IMR-90 (cell line): ENCODE results near the gene CBFA2T3. TPM values are rescaled to one million over a fixed set of nuclear protein-coding genes. Genes with fewer than 3 reads are reported as not detected.
"Not testable (repeated sequence)": the region's sequence is repeated elsewhere in the genome, so short reads cannot be mapped to it uniquely, and the experiment has no call there.

Experiments used
- ATAC-seq: fragments of 200-7000 bp; cut with Tn5 transposase; 2 replicates; pipeline ENCODE4 v1.9.1; 2020; ENCODE audit warnings: low read depth, mild to moderate bottlenecking, moderate library complexity
- BruUV-seq: library from RNA; stranded (reverse); fragments of 400-500 nt; replicated peaks from 2 replicates; lab custom pipeline; 2021; lab: Mats Ljungman, UMichigan
- CTCF ChIA-PET: fragments of 300-600 bp; formaldehyde crosslinking; extraction: SDS; loops from one replicate; lab custom pipeline; 2021; ENCODE audit warnings: antibody characterized with exemption; lab: Yijun Ruan, JAX
- POLR2A ChIA-PET: fragments of 300-600 bp; sonication (Branson Sonifier 250); formaldehyde crosslinking; loops from one replicate; lab custom pipeline; 2022; ENCODE audit warnings: antibody characterized with exemption; ENCODE audit not compliant: unreplicated experiment; lab: Charles Lee
- DNase-seq: peaks from one replicate; pipeline ENCODE4 v3.0.0; 2013
- H2AFZ ChIP-seq: replicated peaks from 2 replicates; pipeline ENCODE3; 2013; ENCODE audit warnings: low read length, mild to moderate bottlenecking; ENCODE audit not compliant: poor library complexity
- H2AK5ac ChIP-seq: 2 replicates; pipeline ENCODE4 v1.6.1; 2013; ENCODE audit warnings: low read depth, low read length, inconsistent platforms
- H2AK9ac ChIP-seq: replicated peaks from 2 replicates; pipeline ENCODE3; 2013; ENCODE audit warnings: mild to moderate bottlenecking, low read depth, low read length, moderate library complexity; ENCODE audit not compliant: poor library complexity
- H2BK120ac ChIP-seq: 2 replicates; pipeline ENCODE4 v1.6.1; 2013; ENCODE audit warnings: low read depth, low read length, inconsistent platforms
- H2BK15ac ChIP-seq: 3 replicates; pipeline ENCODE4 v1.6.1; 2013; ENCODE audit warnings: low read depth, low read length, inconsistent platforms
- H2BK20ac ChIP-seq: 2 replicates; pipeline ENCODE4 v1.6.1; 2013; ENCODE audit warnings: low read depth, mild to moderate bottlenecking, inconsistent platforms, low read length, moderate library complexity
- H2BK5ac ChIP-seq: 2 replicates; pipeline ENCODE4 v1.6.1; 2013; ENCODE audit warnings: mild to moderate bottlenecking, low read depth, low read length, inconsistent platforms; ENCODE audit not compliant: poor library complexity, severe bottlenecking
- H3K14ac ChIP-seq: replicated peaks from 2 replicates; pipeline ENCODE4 v1.6.1; 2013; ENCODE audit warnings: low read depth, low read length, inconsistent platforms
- H3K18ac ChIP-seq: 2 replicates; pipeline ENCODE4 v1.6.1; 2013; ENCODE audit warnings: low read depth, low read length, control low read depth
- H3K23ac ChIP-seq: 2 replicates; pipeline ENCODE4 v1.6.1; 2013; ENCODE audit warnings: low read depth, low read length, inconsistent platforms
- H3K27ac ChIP-seq: 2 replicates; pipeline ENCODE4 v1.5.1; 2013; ENCODE audit warnings: mild to moderate bottlenecking, control low read depth, low read length; ENCODE audit not compliant: insufficient read depth
- H3K27me3 ChIP-seq: 2 replicates; pipeline ENCODE4 v1.6.1; 2013; ENCODE audit warnings: low read length; ENCODE audit not compliant: control insufficient read depth, insufficient read depth
- H3K36me3 ChIP-seq: 2 replicates; pipeline ENCODE4 v1.6.1; 2013; ENCODE audit warnings: low read length, mixed read lengths; ENCODE audit not compliant: control insufficient read depth, insufficient read depth
- H3K4ac ChIP-seq: 2 replicates; pipeline ENCODE4 v1.6.1; 2013; ENCODE audit warnings: low read depth, low read length, inconsistent platforms
- H3K4me1 ChIP-seq: 2 replicates; pipeline ENCODE4 v1.6.1; 2013; ENCODE audit warnings: low read length, mixed read lengths; ENCODE audit not compliant: control insufficient read depth, insufficient read depth
- H3K4me2 ChIP-seq: 2 replicates; pipeline ENCODE4 v1.6.1; 2013; ENCODE audit warnings: low read depth, mild to moderate bottlenecking, control low read depth, low read length, moderate library complexity
- H3K4me3 ChIP-seq: 2 replicates; pipeline ENCODE4 v1.5.1; 2013; ENCODE audit warnings: low read depth, mild to moderate bottlenecking, control low read depth, low read length, moderate library complexity; ENCODE audit not compliant: insufficient read depth
- H3K56ac ChIP-seq: 2 replicates; pipeline ENCODE4 v1.6.1; 2013; ENCODE audit warnings: low read length, inconsistent platforms; ENCODE audit not compliant: insufficient read depth; ENCODE audit errors: extremely low read depth
- H3K79me1 ChIP-seq, 2 experiments: 2 replicates each; pipeline ENCODE4 v1.6.1; 2013; ENCODE audit warnings: low read length in 2 of 2, inconsistent platforms in 1 of 2, low read depth in 1 of 2
- H3K9ac ChIP-seq: 2 replicates; pipeline ENCODE4 v1.6.1; 2013; ENCODE audit warnings: low read depth, low read length, control low read depth
- H3K9me1 ChIP-seq: 2 replicates; pipeline ENCODE4 v1.6.1; 2013; ENCODE audit warnings: low read length, inconsistent platforms; ENCODE audit not compliant: insufficient read depth
- H3K9me3 ChIP-seq: 2 replicates; pipeline ENCODE4 v1.6.1; 2013; ENCODE audit warnings: low read length; ENCODE audit not compliant: control insufficient read depth, insufficient read depth
- H4K20me1 ChIP-seq: 2 replicates; pipeline ENCODE4 v1.6.1; 2013; ENCODE audit warnings: low read length, inconsistent platforms; ENCODE audit not compliant: insufficient read depth
- H4K5ac ChIP-seq: 2 replicates; pipeline ENCODE4 v1.6.1; 2013; ENCODE audit warnings: mild to moderate bottlenecking, low read depth, low read length, control low read depth
- H4K8ac ChIP-seq, 2 experiments: 2 replicates each; pipeline ENCODE4 v1.6.1; 2013; ENCODE audit warnings: low read depth in 2 of 2, low read length in 2 of 2, control low read depth in 1 of 2, inconsistent platforms in 1 of 2
- H4K91ac ChIP-seq: 2 replicates; pipeline ENCODE4 v1.6.1; 2013; ENCODE audit warnings: low read depth, low read length, inconsistent platforms; ENCODE audit not compliant: insufficient read depth
- CEBPB ChIP-seq: IDR thresholded peaks from 2 replicates; pipeline ENCODE4 v1.6.1; 2012; ENCODE audit warnings: low read depth, low read length, improper control_type of control experiment
- FOS ChIP-seq: fragments of 150-350 bp; IDR thresholded peaks from 2 replicates; pipeline ENCODE4 v1.6.1; 2016; ENCODE audit warnings: low read depth, low read length
- MAZ ChIP-seq: IDR thresholded peaks from 2 replicates; pipeline ENCODE4 v1.6.1; 2012; ENCODE audit warnings: low read depth, mild to moderate bottlenecking, low read length, improper control_type of control experiment, moderate library complexity, borderline replicate concordance
- POLR2A ChIP-seq: IDR thresholded peaks from 2 replicates; pipeline ENCODE4 v1.6.1; 2012; ENCODE audit warnings: mild to moderate bottlenecking, low read depth, low read length
- WGBS, 2 experiments: methylation state at CpG; one replicate each; pipeline versions ENCODE4 v1.1.5 to v1.1.7; 2013; ENCODE audit warnings: missing lambda C conversion rate in 2 of 2; ENCODE audit not compliant: insufficient read length in 1 of 2; ENCODE audit errors: extremely low coverage in 2 of 2; 5-methylcytosine and 5-hydroxymethylcytosine counted together
- dilution Hi-C: fragments of 300-500 bp; cut with HindIII; formaldehyde crosslinking; loops from one replicate; pipeline ENCODE4 v1.14.3; 2018; ENCODE audit warnings: low sequenced_read_pairs; ENCODE audit not compliant: unreplicated experiment
- in situ Hi-C: fragments of 300-500 bp; cut with MboI; formaldehyde crosslinking; loops from 3 replicates; pipeline ENCODE4 v1.14.3; 2019; ENCODE audit warnings: low sequenced_read_pairs, inconsistent platforms, mixed read lengths
- intact Hi-C: fragments of 100-400 bp; cut with micrococcal nuclease; formaldehyde crosslinking; loops from 2 replicates; pipeline ENCODE4 v1.10.0; 2022
- polyA plus RNA-seq, 3 experiments: library from polyadenylated mRNA; depleted of rRNA; stranded (reverse); fragments of >200 nt; gene quantifications; 2 replicates each; pipeline ENCODE4 v1.2.3, GENCODE V29; 2012; ENCODE audit warnings: low replicate concordance in 1 of 3
- total RNA-seq: library from RNA; depleted of rRNA; stranded (reverse); fragments of >200 nt; gene quantifications from 2 replicates; pipeline ENCODE4 v1.2.3, GENCODE V29; 2012

Gene CBFA2T3
- total and polyA plus RNA-seq, 2 of the 4 experiments (the other 2 are of a cell fraction) = not detected

GRCh38 chr16:88919936-88920335 is 57.1 kb downstream of the CBFA2T3 start:
- no peak overlapping the region for H3K23ac ChIP-seq
- no peaks in the 10 kb centered on the region for H3K79me1 ChIP-seq
- H4K91ac ChIP-seq = no peak overlapping the region
- ATAC-seq = no peak
- H4K20me1 ChIP-seq = no peaks in the 10 kb centered on the region
- TF ChIP-seq FOS = no peak
- TF ChIP-seq CEBPB = no peak
- no peak for TF ChIP-seq MAZ
- TF ChIP-seq POLR2A = no peak
- H3K4me1 ChIP-seq = peaks cover 9% of the 10 kb centered on the region; the same call in 1 of the 2 replicates
- H2BK15ac ChIP-seq = no peak overlapping the region
- no peak overlapping the region for H2BK20ac ChIP-seq
- intact Hi-C loops = no loop called here
- no peak overlapping the region for H2BK120ac ChIP-seq
- no peak overlapping the region for H3K14ac ChIP-seq
- no peak for DNase-seq
- H3K4me3 ChIP-seq = no peak overlapping the region
- no TSS peak for BruUV-seq
- no peak overlapping the region for H3K4ac ChIP-seq
- H4K8ac ChIP-seq = no peak overlapping the region
- H2AK5ac ChIP-seq = no peak overlapping the region
- H3K36me3 ChIP-seq = no peaks in the 10 kb centered on the region
- H3K27me3 ChIP-seq = peaks cover 6% of the 10 kb centered on the region; the same call in 1 of the 2 replicates
- dilution Hi-C loops = no loop called here
- H2BK5ac ChIP-seq = no peak overlapping the region
- H2AK9ac ChIP-seq = no peak overlapping the region
- CTCF ChIA-PET = no interaction called here
- H3K9me1 ChIP-seq = no peaks in the 10 kb centered on the region
- POLR2A ChIA-PET = no interaction called here
- no peak overlapping the region for H3K4me2 ChIP-seq
- no peak overlapping the region for H3K18ac ChIP-seq
- no peak overlapping the region for H3K9ac ChIP-seq
- in situ Hi-C loops = no loop called here
- H3K56ac ChIP-seq = no peak overlapping the region
- no peaks in the 10 kb centered on the region for H3K9me3 ChIP-seq
- no peak overlapping the region for H4K5ac ChIP-seq
- H3K27ac ChIP-seq = no peak overlapping the region
- H2AFZ ChIP-seq = no peak overlapping the region
- WGBS, 2 experiments = 92% methylated on average over 6 of the region's 12 CpGs; no CpG with 5 or more reads in 1 of the 2 experiments

DNA sequence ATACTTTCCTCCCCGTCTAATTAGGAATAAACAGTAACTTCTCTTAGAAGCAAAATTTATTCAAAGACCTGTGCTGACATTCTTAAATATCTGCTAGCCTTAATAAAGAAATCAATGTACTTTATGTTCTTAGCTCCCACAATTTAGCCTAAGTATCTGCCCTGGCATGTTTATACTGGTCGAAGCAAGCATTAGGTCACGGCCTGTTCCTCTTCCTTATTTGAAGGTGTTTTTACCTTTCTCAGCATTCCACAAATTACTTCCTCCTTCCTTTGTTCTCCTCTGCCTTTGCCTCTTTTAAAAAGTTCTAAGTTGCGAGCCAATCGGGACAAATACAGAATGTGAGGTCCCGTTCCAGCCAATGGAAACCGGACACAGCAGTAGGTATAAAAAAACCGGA is 58.1 kb downstream of the CBFA2T3 start:
- intact Hi-C loops, H3K27ac ChIP-seq, POLR2A ChIA-PET, ATAC-seq, H3K9me3 ChIP-seq, in situ Hi-C loops, H2BK120ac ChIP-seq, H3K27me3 ChIP-seq, H3K4me1 ChIP-seq, H4K5ac ChIP-seq, dilution Hi-C loops, H2AK5ac ChIP-seq, H2BK20ac ChIP-seq, H3K9ac ChIP-seq, BruUV-seq, H3K56ac ChIP-seq, H2BK5ac ChIP-seq, H2AFZ ChIP-seq, H3K79me1 ChIP-seq, H2AK9ac ChIP-seq, H3K4ac ChIP-seq, CTCF ChIA-PET, DNase-seq, H3K36me3 ChIP-seq, H4K20me1 ChIP-seq, H4K91ac ChIP-seq, H3K9me1 ChIP-seq, H3K4me2 ChIP-seq, H4K8ac ChIP-seq, H3K23ac ChIP-seq, H3K4me3 ChIP-seq, H3K18ac ChIP-seq, H2BK15ac ChIP-seq, H3K14ac ChIP-seq: not testable (repeated sequence)
- 89% methylated on average over 5 of the region's 8 CpGs; no CpG with 5 or more reads in 1 of the 2 experiments for WGBS, 2 experiments
